ENCODE data around the gene UGCG.
"Not testable (repeated sequence)": the region's sequence is repeated elsewhere in the genome, so short reads cannot be mapped to it uniquely, and the experiment has no call there.

Gene UGCG

DNA sequence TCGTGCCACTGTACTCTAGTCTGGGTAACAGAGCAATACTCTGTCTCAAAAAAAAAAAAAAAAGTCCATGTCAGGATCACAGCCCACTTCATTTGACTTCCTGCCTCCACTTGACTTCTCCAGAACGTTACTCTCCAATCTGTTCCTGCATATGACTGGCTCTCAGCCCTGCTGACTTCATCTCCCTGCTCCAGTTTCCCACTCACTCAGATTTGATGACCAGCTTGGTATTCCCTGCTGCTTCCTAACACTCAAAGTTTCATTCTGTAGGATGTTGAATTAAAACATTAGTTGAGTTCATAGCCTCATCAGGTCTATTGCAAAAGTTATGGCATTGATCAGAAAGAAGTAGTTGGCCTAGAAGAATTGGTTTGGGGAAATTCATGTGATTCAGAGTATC, 52.3 kb downstream of the UGCG start:
- in situ Hi-C loops (cut with MboI; ENCODE audit: low sequenced_read_pairs) = no loop called here

DNA sequence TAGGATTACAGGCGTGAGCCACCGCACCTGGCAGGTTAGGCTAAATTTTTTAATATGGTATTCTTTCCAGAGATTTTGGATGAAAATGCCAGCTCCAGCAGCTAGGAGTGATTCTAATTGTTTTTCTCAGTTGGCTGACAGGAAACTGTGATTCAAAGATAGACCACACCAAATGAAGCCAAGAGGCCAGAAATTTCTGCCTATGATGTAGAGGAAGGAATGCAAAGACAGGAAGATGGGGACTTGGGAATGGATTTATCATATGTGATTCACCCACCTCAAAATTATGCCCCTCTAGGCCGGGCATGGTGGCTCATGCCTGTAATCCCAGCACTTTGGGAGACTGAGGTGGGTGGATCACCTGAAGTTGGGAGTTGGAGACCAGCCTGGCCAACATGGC, 53.3 kb downstream of the UGCG start:
- in situ Hi-C loops (cut with MboI; ENCODE audit: low sequenced_read_pairs) = no loop called here

GRCh38 chr9:111952559-111952958, 55.9 kb downstream of the UGCG start:
- in situ Hi-C loops (cut with MboI; ENCODE audit: low sequenced_read_pairs) = no loop called here

- in situ Hi-C loops (cut with MboI; ENCODE audit: low sequenced_read_pairs) = no loop called here
Observed at GRCh38 chr9:111953444-111953843, 56.8 kb downstream of the UGCG start.

- in situ Hi-C loops (cut with MboI; ENCODE audit: low sequenced_read_pairs) = no loop called here
Observed at GRCh38 chr9:111955048-111955447, 58.4 kb downstream of the UGCG start.

DNA sequence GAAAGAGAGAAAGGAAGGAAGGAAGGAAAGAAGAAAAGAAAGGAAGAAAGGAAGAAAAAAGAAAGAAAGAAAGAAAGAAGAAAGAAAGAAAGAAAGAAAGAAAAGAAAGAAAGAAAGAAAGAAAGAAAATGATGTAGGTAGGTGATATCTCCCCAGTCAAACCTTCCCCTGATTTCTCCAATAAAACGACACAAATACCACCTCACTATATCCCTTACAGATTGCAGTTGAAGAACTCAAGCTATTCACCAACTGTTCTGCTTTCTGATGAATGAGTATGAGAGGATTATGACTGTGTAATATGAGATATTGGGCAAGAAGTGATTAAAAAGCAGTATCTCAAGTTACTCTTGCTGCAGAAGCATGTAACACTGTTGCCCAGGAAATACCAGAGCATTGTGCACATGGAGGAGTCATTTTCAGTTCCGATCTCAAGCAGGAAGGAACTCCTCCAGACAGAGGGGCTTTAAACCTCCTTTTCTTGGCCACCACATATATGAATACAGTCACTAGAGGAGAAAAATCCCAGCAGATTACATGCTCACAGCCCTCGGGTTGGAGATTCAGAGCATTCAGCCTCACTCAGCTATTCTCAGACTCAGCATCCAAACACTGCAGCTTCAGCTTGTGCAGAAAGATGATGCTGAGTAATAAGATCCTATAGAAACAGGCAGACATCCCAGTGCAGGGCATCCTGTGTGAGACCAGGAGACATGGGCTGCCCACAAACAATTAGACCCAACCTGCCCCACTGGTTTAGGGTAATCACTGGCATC, 61.4 kb downstream of the UGCG start:
- in situ Hi-C loops (cut with MboI; ENCODE audit: low sequenced_read_pairs) = no loop called here

GRCh38 chr9:111959468-111960359, 63.1 kb downstream of the UGCG start:
- in situ Hi-C loops (cut with MboI; ENCODE audit: low sequenced_read_pairs) = no loop called here

- in situ Hi-C loops (cut with MboI; ENCODE audit: low sequenced_read_pairs) = not testable (repeated sequence)
Observed at GRCh38 chr9:111960485-111960884, 63.9 kb downstream of the UGCG start.

- in situ Hi-C loops (cut with MboI; ENCODE audit: low sequenced_read_pairs) = no loop called here
Observed at GRCh38 chr9:111961009-111961408, 64.4 kb downstream of the UGCG start.

DNA sequence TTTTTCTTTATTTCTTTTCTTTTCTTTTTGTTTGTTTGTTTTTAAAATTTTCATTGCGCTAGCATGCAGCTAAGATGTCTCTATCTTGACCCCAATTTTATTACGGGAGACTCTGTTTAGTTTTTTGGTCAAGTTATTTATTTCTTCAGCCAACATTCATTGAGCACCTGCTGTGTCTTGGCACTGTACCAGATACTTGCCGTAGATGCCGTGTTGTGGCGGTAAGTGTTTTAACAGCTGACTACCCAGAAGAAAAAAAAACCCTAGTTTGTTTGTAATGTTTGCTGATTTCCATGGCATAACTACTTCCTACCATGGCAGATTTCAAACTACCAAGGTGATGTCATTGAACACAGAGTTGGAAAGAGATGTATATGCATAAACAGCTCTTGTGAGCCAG, 65.0 kb downstream of the UGCG start:
- in situ Hi-C loops (cut with MboI; ENCODE audit: low sequenced_read_pairs) = no loop called here

- in situ Hi-C loops (cut with MboI; ENCODE audit: low sequenced_read_pairs) = no loop called here
Observed at GRCh38 chr9:111962021-111962420, 65.4 kb downstream of the UGCG start.

DNA sequence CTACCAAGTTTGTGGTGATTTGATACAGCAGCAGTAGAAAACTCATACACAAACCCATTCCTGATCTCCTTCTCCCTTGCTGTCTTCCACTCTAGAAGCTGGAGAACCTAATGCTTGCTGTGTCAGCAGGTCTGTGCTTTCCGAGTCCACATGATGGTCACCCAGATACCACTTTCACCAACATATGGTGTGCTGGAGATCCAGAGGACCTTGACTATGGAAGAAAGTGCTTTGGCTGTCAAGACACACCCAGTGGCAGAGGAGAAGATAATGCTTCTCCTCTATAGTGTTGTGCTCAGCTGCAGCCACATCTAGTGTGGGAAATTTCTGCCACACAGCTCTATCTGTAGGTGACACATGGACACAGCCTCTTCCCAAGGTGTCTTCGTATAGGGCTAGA, 67.4 kb downstream of the UGCG start:
- in situ Hi-C loops (cut with MboI; ENCODE audit: low sequenced_read_pairs) = no loop called here

DNA sequence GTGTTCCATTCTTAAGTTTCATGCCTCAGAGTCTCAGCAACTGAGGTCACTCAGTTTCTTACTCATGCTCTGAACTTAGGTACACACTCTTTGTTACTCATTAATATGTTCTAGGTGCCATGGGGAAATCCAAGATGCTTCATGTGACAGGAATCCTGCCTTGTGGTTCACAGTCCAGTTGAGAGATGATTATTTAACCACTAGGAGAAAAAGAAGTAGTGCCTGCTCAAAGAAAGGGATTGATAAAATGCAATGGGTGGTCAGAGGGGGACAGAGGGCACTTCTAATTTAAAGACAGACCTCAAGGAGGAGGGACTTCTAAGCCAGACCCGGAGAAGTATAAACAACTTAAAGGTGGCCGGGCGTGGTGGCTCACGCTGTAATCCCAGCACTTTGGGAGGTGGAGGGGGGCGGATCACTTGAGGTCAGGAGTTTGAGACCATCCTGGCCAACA, 69.0 kb downstream of the UGCG start:
- in situ Hi-C loops (cut with MboI; ENCODE audit: low sequenced_read_pairs) = no loop called here

DNA sequence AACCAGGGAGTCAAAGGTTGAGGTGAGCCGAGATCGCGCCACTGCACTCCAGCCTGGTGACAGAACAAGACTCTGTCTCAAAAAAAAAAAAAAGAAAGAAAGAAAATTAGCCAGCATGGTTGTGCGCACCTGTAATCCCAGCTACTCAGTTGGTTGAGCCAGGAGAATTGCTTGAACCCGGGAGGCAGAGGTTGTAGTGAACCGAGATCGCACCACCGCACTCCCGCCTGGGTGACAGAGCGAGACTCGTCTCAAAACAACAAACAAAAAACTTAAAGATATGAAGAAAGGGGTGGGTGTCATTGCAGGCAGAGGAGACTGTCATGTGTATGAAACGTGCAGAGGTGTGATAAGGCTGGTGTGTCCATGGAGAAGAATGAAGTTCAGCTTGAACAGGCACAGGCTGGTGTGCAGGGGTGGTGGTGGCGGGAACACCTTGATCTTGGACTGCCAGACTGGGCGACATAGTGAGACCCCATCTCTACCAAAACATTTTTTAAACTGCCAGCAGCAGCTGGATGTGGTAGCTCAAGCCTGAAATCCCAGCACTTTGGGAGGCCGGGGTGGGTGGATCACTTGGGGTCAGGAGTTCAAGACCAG, 69.6 kb downstream of the UGCG start:
- in situ Hi-C loops (cut with MboI; ENCODE audit: low sequenced_read_pairs) = no loop called here

GRCh38 chr9:111966861-111967291, 70.3 kb downstream of the UGCG start:
- in situ Hi-C loops (cut with MboI; ENCODE audit: low sequenced_read_pairs) = no loop called here

DNA sequence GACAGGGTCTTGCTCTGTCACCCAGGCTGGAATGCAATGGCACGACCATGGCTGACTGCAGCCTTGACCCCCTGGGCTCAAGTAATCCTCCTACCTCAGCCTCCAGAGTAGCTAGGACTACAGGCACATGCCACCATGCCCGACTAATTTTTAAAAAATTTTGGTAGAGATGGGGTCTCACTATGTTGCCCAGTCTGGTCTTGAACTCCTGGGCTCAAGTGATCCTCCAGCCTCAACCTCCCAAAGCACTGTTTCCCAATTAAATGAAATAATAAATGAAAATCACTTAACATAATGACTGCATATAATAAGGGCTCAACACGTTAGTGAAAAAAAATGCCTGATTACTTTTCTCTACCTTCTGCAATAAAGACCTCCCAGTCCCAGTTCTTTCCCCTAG, 71.0 kb downstream of the UGCG start:
- in situ Hi-C loops (cut with MboI; ENCODE audit: low sequenced_read_pairs) = no loop called here

DNA sequence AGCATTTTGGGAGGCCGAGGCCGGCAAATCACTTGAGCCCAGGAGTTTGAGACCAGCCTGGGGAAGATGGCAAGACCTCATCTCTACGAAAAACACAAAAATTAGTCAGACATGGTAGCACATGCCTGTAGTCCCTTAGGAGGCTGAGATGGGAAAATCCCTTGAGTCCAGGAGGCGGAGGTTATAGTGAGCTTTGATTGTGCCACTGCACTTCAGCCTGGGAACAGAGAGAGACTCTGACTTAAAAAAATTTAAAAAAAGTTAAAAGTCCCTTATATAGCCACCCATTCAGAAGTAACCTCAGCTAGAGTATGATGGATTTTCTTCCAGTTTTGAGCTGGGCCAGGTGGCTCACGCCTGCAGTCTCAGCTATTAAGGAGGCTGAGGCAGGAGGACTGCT, 72.4 kb downstream of the UGCG start:
- in situ Hi-C loops (cut with MboI; ENCODE audit: low sequenced_read_pairs) = no loop called here

GRCh38 chr9:111969622-111970021, 73.0 kb downstream of the UGCG start:
- in situ Hi-C loops (cut with MboI; ENCODE audit: low sequenced_read_pairs) = no loop called here

DNA sequence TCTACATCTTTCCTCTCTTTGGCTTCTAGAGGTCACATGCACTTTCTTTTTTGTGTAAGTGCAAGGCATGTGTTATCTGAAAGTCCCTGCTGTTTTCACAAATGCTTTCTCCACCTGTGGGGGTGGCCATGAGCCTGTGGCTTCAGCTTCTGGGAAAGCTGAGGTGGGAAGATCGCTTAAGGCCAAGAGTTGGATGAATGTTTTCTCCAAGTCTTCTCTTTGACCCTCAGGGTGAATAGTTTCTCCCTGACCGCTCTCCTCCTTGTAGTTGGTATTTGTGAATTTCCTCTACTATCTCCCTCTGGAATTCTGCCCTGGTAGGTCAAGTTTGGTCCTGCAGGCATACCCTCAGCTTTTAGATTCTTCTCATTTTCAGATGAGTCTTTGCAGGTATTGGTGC, 74.2 kb downstream of the UGCG start:
- in situ Hi-C loops (cut with MboI; ENCODE audit: low sequenced_read_pairs) = no loop called here

DNA sequence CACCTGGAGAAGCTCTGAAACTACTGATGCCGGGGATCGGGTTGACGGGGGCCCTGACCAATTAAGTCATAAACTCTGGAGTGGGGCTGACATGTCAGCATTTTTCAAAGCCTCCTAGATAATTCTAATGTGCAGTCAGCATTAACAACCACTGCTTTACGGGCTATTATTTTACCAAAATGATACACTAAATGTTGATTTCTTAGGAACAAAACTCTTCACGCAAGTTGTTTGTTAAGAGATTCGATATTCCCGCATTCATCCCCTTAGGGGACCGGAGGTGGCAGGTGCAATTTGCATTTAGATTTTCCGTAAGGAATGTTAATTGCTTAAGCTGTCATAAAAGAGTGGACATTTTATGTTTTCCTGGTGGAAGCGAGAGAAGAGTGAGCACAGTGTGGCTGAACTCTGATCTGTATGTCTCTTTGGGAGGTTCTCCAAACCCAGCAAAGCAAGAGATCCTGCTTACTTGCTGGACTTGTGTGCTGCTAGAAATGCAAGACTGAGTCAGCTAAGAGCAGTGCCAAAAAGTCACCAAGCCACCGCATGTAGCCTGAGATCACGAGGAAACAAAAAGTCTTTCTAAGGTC, 77.6 kb downstream of the UGCG start:
- in situ Hi-C loops (cut with MboI; ENCODE audit: low sequenced_read_pairs) = no loop called here

- in situ Hi-C loops (cut with MboI; ENCODE audit: low sequenced_read_pairs) = no loop called here
Observed at GRCh38 chr9:111975709-111976108, 79.1 kb downstream of the UGCG start.
